ENCODE results near the gene CCDC30. TPM values are rescaled to one million over a fixed set of nuclear protein-coding genes. Genes with fewer than 3 reads are reported as not detected.

Gene CCDC30
- total RNA-seq: 5.1 to 7.5 TPM (median 5.8 TPM) in 3 replicates

- no peak for TF ChIP-seq CTCF (IDR thresholded peaks at IDR 0.05; ENCODE audit: unreplicated experiment)
- no peaks in the 10 kb centered on the region for H3K27me3 Mint-ChIP-seq (ENCODE audit: low read depth)
- peaks cover 19% of the 10 kb centered on the region for H3K4me1 Mint-ChIP-seq
- H3K36me3 Mint-ChIP-seq: peaks cover 10% of the 10 kb centered on the region
- no peaks in the 10 kb centered on the region for H3K9me3 Mint-ChIP-seq
- H3K4me3 Mint-ChIP-seq: peak within 1 kb of the TSS; percentile 83
- peak within 1 kb of the TSS; percentile 62 for H3K27ac Mint-ChIP-seq
- DNase-seq (ENCODE audit: low spot score in 2 of 2, unreplicated experiment in 2 of 2): peak; percentile 87 to 91
Observed at GRCh38 chr1:42462828-42463763, at the start of gene CCDC30. Gene CCDC30, plus strand, starts transcription at chr1:42463286. Its CDS starts 17,266 bp downstream, at chr1:42480552.

- H3K27ac Mint-ChIP-seq: no peak overlapping the region
- no peaks in the 10 kb centered on the region for H3K9me3 Mint-ChIP-seq
- DNase-seq (ENCODE audit: low spot score in 2 of 2, unreplicated experiment in 2 of 2): no peak
- TF ChIP-seq CTCF (IDR thresholded peaks at IDR 0.05; ENCODE audit: unreplicated experiment): no peak
- no peaks in the 10 kb centered on the region for H3K36me3 Mint-ChIP-seq
- peaks cover 5% of the 10 kb centered on the region for H3K27me3 Mint-ChIP-seq (ENCODE audit: low read depth)
- H3K4me3 Mint-ChIP-seq: no peak overlapping the region
- peaks cover 13% of the 10 kb centered on the region for H3K4me1 Mint-ChIP-seq
Observed at GRCh38 chr1:42414551-42415496, 48.3 kb upstream of the CCDC30 start.

GRCh38 chr1:42417166-42417565 lies 45.9 kb upstream of the CCDC30 start:
- Mint-ChIP-seq H3K9me3 (no peaks in the 10 kb centered on the region), H3K4me1 (peaks cover 34% of the 10 kb centered on the region), H3K36me3 (no peaks in the 10 kb centered on the region), H3K27ac (no peak overlapping the region), H3K4me3 (no peak overlapping the region), H3K27me3 (ENCODE audit: low read depth) (peaks cover 3% of the 10 kb centered on the region)
- no peak for TF ChIP-seq CTCF (IDR thresholded peaks at IDR 0.05; ENCODE audit: unreplicated experiment)
- DNase-seq (ENCODE audit: low spot score in 2 of 2, unreplicated experiment in 2 of 2): no peak

GRCh38 chr1:42418516-42418915 lies 44.6 kb upstream of the CCDC30 start:
- H3K4me1 Mint-ChIP-seq: peaks cover 42% of the 10 kb centered on the region
- no peak overlapping the region for H3K27ac Mint-ChIP-seq
- TF ChIP-seq CTCF (IDR thresholded peaks at IDR 0.05; ENCODE audit: unreplicated experiment): no peak
- no peak for DNase-seq (ENCODE audit: low spot score in 2 of 2, unreplicated experiment in 2 of 2)
- no peaks in the 10 kb centered on the region for H3K36me3 Mint-ChIP-seq
- no peak overlapping the region for H3K4me3 Mint-ChIP-seq
- H3K27me3 Mint-ChIP-seq (ENCODE audit: low read depth): peaks cover 3% of the 10 kb centered on the region
- H3K9me3 Mint-ChIP-seq: no peaks in the 10 kb centered on the region

- H3K4me3 Mint-ChIP-seq: no peak overlapping the region
- H3K9me3 Mint-ChIP-seq: no peaks in the 10 kb centered on the region
- H3K36me3 Mint-ChIP-seq: no peaks in the 10 kb centered on the region
- no peak overlapping the region for H3K27ac Mint-ChIP-seq
- H3K4me1 Mint-ChIP-seq: peaks cover 48% of the 10 kb centered on the region
- peaks cover 3% of the 10 kb centered on the region for H3K27me3 Mint-ChIP-seq (ENCODE audit: low read depth)
- TF ChIP-seq CTCF (IDR thresholded peaks at IDR 0.05; ENCODE audit: unreplicated experiment): no peak
- no peak for DNase-seq (ENCODE audit: low spot score in 2 of 2, unreplicated experiment in 2 of 2)
Observed at GRCh38 chr1:42419126-42419821, 43.8 kb upstream of the CCDC30 start.

Measured in mesothelial cell of epicardium (in vitro differentiated cells).